Mesenteric fat pad (tissue), 1 donor: Measurements from ENCODE around the gene TIMD4. TPM values are rescaled to one million over a fixed set of nuclear protein-coding genes. Genes with fewer than 3 reads are reported as not detected.
"Not testable (repeated sequence)": the region's sequence is repeated elsewhere in the genome, so short reads cannot be mapped to it uniquely, and the experiment has no call there.

Experiments
- DNase-seq: peaks from one replicate; pipeline ENCODE4 v3.0.0-alpha.2; 2020; ENCODE audit warnings: low spot score
- long read RNA-seq: library from polyadenylated mRNA; unstranded; transcript quantifications from one replicate; pipeline ENCODE4 v2.0.0, GENCODE V29; 2020
- total RNA-seq: library from RNA; stranded (reverse); fragmentation: NEBNext Ultra II Directional; extraction: Animal tissue kit (Norgen Biotek cat#: 25700); gene quantifications from one replicate; pipeline ENCODE4 v1.2.1, GENCODE V29; 2021
- donor health status: DM: yes; HTN: yes; CAD: no.

TIMD4 gene
- not detected for total RNA-seq
- long read RNA-seq: 0 reads

DNA sequence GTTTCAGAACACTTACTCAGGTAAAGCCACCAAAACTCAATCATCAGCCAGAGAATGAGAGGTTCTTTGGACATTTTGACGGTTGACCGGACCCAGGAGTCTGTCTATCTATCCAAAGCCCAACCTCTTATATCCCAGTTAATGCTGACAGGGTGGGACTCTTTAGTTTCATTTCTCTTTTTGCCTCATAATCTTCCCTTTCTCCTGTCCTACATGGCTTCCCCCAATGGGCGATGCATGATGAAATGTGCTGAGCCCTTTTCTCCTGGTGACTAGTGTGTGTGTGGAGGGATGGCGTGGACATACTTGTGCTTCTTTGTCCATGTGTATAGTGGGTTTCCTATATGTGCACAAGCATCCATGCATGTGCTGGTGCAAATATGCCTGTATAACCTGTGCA, at the start of gene TIMD4:
Gene TIMD4 (minus strand): TSS at position 102 of the 400 bp plus-strand sequence. CDS start 28 bp downstream, at position 74.
- no peak for DNase-seq

DNA sequence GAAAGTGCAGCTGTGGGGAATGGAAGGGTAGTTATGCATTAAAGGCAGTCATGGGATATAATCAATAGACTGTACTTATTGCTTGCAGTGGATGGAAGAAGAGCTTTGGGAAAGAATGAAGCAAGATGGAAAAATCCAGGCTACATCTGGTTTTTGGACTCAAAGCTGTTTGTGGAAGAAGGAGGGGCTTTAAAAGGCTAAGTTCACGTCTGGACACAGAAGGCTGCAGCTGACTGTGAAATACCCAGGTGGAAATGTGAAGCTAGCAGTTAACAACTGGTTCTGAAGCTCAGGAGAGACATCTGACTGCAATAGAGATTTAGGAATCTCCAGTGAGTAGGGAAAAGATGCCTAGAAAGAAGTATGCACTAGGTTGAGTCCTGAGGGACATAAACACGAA, 43.2 kb upstream of the TIMD4 start:
- no peak for DNase-seq

DNA sequence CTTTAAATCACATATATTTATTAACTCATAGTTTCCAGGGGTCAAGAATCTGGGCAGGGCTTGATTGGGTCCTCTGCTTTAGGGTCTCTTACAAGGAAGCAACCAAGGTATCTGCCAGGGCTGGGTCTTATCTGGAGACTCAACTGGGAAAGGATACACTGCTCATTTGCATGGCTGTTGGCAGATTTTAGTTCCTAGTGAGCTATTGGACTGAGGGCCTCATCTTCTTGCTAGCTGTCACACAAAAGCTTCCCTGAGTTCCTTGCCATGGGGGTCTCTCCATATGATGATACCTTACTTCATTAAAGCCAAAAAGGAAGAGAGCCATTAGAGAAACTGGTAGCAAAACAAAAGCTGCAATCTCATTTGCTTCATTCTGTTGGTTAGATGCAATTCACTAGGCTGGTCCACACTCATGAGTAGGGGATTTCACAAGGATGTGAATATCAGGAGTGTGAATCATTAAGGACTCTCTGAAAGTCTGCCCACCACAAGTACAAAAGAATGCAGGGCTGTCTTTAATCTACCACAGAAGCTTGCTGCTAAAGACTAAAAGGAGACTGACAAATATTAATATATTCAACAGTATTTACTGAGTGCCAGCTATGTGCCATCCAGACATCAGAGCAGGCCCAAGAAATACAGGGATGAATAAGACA, 42.0 kb upstream of the TIMD4 start:
- no peak for DNase-seq

DNA sequence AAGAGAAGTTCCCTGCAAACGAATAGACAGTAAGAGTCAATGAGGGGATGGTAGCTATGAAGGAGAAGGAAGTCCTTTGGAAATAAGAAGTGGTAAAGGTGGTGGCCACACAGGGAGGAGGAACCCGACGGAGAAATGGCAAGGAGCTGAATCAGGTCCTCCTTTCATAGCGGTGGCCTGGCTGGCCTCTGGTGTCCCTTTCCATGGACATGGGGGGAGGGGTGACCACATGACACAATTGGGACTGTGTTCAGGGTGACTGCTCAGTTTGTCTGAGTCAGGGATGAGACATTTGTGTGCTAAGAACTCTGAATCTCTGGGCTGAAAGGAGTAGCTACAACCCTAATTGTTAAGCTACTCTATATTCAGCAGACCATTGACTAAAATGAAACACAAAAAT, 28.7 kb upstream of the TIMD4 start:
- DNase-seq: no peak

DNA sequence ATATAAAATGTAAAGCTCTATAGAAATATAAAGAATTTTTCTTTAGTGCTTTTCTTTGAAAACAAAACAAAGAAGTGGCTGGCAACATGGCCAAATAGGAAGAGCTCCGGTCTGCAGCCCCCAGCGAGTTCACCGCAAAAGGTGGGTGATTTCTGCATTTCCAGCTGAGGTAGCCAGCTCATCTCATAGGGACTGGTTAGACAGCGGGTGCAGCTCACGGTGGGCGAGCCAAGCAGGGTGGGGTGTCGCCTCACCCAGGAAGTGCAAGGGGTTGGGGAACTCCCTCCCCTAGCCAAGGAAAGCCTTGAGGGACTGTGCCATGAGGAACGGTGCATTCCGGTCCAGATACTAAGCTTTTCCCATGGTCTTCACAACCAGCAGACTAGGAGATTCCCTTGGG, 21.0 kb upstream of the TIMD4 start:
- DNase-seq: no peak

- no peak for DNase-seq
Observed at GRCh38 chr5:156981481-156981880, 18.5 kb upstream of the TIMD4 start.

GRCh38 chr5:156974328-156974727, 11.3 kb upstream of the TIMD4 start:
- DNase-seq: no peak

- DNase-seq: no peak
Observed at GRCh38 chr5:156971848-156972525, 9.0 kb upstream of the TIMD4 start.

DNA sequence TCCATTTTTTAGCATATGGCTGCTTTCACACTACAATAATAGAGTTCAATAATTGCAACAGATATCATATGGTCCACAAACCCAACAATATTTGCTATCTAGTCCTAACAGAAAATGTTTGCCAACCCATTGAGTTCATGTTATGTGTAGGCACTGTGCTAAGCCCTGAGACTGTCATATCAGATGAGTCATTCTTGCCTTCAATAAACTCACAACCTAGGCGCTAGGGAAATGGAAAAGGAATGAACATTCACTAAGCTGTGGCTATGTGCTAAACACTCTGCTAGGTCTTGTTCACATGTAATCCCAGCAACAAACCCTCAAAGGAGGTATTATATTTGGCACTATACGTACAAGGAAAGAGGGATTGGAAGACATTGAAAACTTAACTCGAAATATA, 8.4 kb upstream of the TIMD4 start:
- no peak for DNase-seq

DNA sequence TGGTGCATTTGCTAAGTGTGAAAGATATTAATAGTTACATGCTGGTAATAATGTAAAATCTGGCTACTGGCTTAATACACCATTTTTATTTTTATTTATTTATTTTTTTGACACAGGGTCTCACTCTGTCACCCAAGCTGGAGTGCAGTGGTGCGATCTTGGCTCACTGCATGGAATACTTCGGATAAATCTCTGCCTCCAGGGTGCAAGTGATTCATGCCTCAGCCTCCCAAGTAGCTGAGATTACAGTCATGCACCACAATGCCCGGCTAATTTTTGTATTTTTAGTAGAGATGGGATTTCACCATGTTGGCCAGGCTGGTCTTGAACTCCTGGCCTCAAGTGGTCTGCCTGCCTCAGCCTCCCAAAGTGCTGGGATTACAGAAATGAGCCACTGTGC, 4.4 kb upstream of the TIMD4 start:
- DNase-seq: not testable (repeated sequence)

DNA sequence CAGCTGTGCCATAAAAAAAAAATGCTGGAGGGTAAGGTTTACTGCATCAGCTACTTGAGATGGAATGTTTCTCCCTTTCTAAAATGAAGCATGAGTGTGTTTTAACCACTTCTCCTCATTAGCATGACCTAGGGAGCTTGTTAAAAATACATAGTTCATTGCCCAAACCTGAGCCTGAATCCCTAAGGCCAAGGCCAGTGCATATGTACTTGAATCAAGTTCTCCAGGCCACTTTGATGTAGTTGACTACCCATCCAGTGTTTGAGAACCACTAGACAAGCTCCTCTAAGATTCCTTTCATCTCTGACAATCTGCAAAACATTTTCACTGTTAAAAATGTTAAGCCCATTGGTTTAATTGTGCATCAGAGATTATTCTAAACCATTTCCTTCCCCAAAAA, 6.7 kb downstream of the TIMD4 start:
- no peak for DNase-seq

GRCh38 chr5:156951359-156951758, 11.7 kb downstream of the TIMD4 start:
- DNase-seq: no peak

DNA sequence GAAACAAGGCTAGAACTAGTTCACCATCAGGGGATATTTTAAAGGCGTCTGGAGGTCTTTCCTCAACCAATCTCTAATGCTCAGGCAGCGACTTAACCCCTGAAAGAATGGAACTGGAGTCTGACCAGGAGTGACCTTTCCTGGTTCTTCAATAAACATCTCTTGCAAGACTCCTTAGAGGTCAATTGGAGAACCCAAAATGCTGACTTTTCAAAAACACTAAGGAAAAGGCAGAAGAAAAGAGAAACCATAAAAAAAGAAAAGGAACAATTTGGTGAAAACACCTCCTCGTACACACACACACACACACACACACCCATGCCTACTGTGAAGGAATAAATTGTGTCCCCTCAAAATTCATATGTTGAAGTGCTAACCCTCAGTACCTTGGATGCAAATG, 12.3 kb downstream of the TIMD4 start:
- no peak for DNase-seq

- DNase-seq: no peak
Observed at GRCh38 chr5:156949424-156949823, 13.6 kb downstream of the TIMD4 start.

DNA sequence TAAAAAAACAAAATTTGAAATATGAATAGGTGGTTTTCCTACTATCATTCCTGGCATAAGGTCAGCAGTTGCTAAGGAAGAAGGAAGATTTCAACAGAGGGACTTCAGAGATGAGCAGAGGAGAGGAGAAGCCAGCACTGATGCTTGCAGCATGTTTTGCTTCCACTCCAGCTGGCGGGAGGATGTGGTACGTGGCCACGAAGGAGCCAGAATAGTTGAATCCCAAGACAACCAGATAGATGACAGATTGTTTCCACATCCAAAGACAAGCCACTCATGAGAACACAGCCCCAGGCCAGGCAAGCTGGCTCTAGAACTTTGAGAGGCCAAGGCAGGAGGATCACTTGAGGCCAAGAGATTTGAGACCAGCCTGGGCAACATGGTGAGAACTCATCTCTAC, 15.1 kb downstream of the TIMD4 start:
- no peak for DNase-seq

DNA sequence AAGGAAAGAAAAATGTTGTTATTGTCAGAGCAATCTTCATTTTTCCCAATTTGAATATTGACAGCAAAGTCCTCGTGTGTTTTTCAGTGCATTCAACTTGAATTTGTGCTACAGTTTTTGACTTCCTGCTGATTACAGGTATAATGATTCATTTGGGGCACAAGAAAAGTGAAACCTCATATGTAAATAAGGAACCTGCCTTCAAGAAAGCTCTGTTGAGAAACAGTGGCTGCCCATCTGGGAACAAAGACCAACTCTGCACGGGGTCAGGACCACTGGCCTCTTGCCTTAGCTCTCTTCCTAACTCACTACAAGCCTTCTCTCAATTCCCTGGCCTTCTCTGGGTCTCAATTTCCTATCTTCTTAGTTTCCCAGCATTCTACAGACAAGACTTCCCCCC, 21.0 kb downstream of the TIMD4 start:
- DNase-seq: no peak

DNA sequence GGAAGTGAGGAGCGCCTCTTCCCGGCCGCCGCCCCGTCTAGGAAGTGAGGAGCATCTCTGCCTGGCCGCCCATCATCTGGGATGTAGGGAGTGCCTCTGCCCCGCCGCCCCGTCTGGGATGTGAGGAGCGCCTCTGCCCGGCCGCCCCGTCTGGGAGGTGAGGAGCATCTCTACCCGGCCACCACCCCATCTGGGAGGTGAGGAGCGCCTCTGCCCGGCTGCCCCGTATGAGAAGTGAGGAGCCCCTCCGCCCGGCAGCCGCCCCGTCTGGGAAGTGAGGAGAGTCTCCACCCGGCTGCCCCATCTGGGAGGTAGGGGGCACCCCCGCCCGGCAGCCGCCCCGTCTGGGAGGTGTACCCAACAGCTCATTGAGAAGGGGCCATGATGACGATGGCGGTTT, 22.6 kb downstream of the TIMD4 start:
- not testable (repeated sequence) for DNase-seq

- no peak for DNase-seq
Observed at GRCh38 chr5:156936972-156937371, 26.1 kb downstream of the TIMD4 start.

DNA sequence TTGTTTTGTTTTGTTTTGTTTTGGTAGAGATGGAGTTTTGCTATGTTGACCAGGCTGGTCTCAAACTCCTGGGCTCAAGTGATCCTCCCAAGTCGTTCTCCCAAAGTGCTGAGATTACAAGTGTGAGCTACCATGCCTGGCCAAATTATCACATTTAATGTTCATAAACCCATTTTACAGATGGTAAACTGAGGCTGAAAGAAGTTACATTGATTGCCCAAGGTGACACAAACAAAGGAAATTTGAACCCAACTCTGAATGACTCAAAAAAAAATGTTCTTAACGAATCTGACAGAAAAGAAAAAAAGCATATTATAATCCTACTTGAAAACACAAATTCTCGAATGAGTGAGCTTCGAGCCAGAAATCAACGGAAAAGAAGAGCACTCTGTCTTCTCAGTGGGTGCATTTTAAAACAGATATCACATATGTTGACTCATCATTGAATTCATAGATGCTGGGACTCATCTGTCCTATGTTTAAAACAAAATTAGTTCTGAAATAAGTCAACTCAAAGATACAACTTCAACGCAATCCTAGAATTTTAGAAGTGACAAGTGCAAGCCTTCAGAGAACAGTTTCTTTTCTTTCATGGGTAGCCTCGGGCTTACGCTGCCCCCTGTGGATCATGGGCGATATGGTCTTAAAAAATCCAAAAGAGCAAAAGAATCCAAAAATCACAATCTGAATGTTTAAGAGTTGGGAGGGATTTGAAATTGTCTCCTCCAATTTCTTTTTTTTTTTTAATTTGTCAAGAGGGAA, 28.4 kb downstream of the TIMD4 start:
- no peak for DNase-seq

- no peak for DNase-seq
Observed at GRCh38 chr5:156929366-156929948, 33.6 kb downstream of the TIMD4 start.

GRCh38 chr5:156927545-156927944, 35.5 kb downstream of the TIMD4 start:
- DNase-seq: no peak

DNA sequence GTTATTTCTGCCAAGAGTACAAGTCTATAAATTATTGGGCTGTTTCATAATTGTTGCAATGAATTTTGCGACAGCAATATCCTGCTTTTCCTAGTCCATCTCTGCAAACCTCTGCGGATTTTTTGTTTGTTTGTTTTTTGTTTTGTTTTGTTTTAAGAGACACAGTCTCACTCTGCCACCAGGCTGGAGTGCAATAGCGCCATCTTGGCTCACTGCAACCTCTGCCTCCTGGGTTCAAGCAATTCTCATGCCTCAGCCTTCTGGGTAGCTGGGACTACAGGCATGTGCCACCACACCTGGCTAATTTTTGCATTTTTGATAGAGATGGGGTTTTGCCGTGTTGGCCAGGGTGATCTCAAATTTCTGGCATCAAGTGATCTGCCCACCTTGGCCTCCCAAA, 37.3 kb downstream of the TIMD4 start:
- DNase-seq: not testable (repeated sequence)
